HG02870 (cell line): ENCODE measurements around the gene IL6R.
"Not testable (repeated sequence)": the region's sequence is repeated elsewhere in the genome, so short reads cannot be mapped to it uniquely, and the experiment has no call there.

Source experiments
- ATAC-seq: cut with Tn5 transposase; IDR thresholded peaks from one replicate; pipeline ENCODE4 v1.9.1; 2021; ENCODE audit warnings: mild to moderate bottlenecking, moderate library complexity; ENCODE audit not compliant: unreplicated experiment

IL6R gene

GRCh38 chr1:154478639-154479038, 73.5 kb downstream of the IL6R start:
- no peak for ATAC-seq

GRCh38 chr1:154479764-154480421, 74.8 kb downstream of the IL6R start:
- ATAC-seq: no peak

- ATAC-seq: no peak
Observed at GRCh38 chr1:154481053-154481452, 75.9 kb downstream of the IL6R start.

- ATAC-seq: no peak
Observed at GRCh38 chr1:154483941-154484803, 79.0 kb downstream of the IL6R start.

GRCh38 chr1:154485106-154485505, 80.0 kb downstream of the IL6R start:
- no peak for ATAC-seq

GRCh38 chr1:154485910-154486496, 80.9 kb downstream of the IL6R start:
- ATAC-seq: no peak

GRCh38 chr1:154486756-154487155, 81.6 kb downstream of the IL6R start:
- not testable (repeated sequence) for ATAC-seq

GRCh38 chr1:154488922-154489321, 83.8 kb downstream of the IL6R start:
- ATAC-seq: no peak

- no peak for ATAC-seq
Observed at GRCh38 chr1:154489695-154490274, 84.6 kb downstream of the IL6R start.

GRCh38 chr1:154490317-154490716, 85.2 kb downstream of the IL6R start:
- ATAC-seq: no peak

GRCh38 chr1:154492115-154492514, 87.0 kb downstream of the IL6R start:
- ATAC-seq: peak; percentile 61

- ATAC-seq: no peak
Observed at GRCh38 chr1:154493276-154493675, 88.1 kb downstream of the IL6R start.

- no peak for ATAC-seq
Observed at GRCh38 chr1:154495496-154496273, 90.5 kb downstream of the IL6R start.

- no peak for ATAC-seq
Observed at GRCh38 chr1:154496383-154496782, 91.2 kb downstream of the IL6R start.

GRCh38 chr1:154497026-154497806, 92.1 kb downstream of the IL6R start:
- ATAC-seq: no peak

- ATAC-seq: no peak
Observed at GRCh38 chr1:154499446-154499845, 94.3 kb downstream of the IL6R start.

- no peak for ATAC-seq
Observed at GRCh38 chr1:154500533-154500932, 95.4 kb downstream of the IL6R start.

GRCh38 chr1:154501423-154502065, 96.4 kb downstream of the IL6R start:
- no peak for ATAC-seq

- no peak for ATAC-seq
Observed at GRCh38 chr1:154502066-154502743, 97.1 kb downstream of the IL6R start, which contains the start of the genes SHE and TDRD10. Gene SHE, minus strand, starts transcription at chr1:154502412. Its CDS starts 386 bp downstream, at chr1:154502026. Gene TDRD10, plus strand, starts transcription at chr1:154502219. Its CDS starts 4,685 bp downstream, at chr1:154506904.
